HG02759 (cell line): ENCODE measurements around the gene TRIM62.
A peak's percentile ranks its signal among the peaks of the same experiment; 100 is the strongest.

Source experiments
- ATAC-seq: cut with Tn5 transposase; IDR thresholded peaks from one replicate; pipeline ENCODE4 v1.9.1; 2021; ENCODE audit warnings: mild to moderate bottlenecking, moderate library complexity; ENCODE audit not compliant: unreplicated experiment

TRIM62 gene

DNA sequence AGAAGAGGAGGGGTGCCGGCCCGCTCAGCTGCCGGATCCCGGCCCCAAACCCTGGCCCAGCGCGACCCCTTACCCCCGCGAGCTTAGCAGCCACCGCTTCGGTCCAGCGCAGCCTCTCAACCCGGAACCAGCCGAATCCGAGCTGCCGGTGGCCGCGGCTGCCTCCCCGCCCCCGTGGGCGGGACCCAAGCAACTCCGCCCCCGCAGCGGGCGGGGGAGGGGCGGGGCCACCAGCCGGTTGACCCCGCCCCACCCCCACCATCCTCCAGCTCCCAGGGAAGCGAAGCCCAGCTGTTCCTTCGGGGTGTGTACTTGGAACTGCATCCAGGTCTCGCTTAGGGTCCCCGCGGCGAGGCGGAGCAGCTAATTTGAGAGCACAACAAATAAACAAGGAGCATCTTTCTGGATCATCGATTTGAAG is at the start of gene TRIM62:
Gene TRIM62, minus strand, starts transcription at position 123 of the 421 bp plus-strand sequence. CDS start 611 bp downstream, outside the sequence.
- peak; percentile 53 for ATAC-seq

DNA sequence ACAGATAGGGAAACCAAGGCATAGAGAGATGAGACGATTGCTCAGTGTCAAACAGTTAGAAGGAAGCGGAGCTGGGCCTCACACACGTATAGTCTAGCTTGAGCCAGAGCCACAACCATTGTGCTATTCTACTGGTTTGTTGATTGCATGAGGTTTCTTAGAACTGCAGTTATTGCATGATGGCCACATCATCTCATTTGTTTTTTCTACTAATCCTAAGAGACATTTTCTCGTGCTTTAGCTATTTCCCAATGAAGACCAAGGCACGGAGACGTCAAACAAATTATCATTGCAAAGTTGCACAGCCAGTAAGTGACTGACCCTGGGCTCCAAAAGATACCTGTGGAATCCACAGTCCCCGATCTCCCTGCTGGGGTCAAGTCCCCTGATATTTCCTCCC is 49.3 kb upstream of the TRIM62 start:
- ATAC-seq, result no peak

DNA sequence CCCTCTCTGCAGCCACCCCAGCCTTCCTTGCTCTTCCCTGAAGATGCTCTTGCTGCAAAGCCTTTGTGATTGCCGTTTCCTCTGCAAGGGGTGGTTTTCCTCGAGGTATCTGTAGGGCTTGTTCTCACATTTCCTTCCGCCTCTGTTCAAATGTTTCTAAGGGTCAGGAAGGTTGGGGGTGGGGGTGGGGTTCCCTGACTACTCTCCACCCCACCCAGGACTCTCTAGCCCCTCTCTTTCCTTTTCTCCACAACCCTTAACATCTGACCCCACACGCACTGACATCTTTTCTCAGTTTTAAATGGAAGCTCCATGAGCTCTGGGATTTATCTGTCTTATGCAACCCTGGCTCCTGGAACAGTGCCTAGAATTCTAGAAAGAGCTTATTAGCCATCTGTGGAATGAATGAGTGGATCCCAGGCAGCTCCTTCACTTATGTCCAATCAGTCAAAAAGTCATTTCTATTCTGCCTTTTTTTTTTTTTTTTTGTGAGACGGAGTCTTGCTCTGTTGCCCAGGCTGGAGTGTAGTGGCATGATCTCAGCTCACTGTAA is 47.2 kb upstream of the TRIM62 start:
- ATAC-seq, result no peak

DNA sequence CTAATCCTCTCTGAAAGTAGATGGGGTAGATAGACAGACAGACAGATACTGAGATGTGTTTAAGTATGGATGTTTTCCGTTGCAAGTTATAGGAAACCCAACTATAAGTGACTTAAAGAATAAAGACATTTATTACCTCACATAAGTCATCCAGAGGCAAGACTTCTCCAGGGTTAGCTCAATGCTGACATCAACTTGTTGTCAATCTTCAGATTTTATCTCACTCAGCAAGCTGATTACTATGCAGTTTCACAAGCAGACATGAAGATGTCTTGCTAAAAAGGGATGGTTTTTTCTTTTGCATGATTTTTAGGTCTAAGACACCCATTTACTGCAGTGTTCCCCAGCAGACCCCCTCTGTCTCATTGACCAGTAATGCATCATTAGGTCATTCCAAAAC is 43.7 kb upstream of the TRIM62 start:
- ATAC-seq, result no peak

DNA sequence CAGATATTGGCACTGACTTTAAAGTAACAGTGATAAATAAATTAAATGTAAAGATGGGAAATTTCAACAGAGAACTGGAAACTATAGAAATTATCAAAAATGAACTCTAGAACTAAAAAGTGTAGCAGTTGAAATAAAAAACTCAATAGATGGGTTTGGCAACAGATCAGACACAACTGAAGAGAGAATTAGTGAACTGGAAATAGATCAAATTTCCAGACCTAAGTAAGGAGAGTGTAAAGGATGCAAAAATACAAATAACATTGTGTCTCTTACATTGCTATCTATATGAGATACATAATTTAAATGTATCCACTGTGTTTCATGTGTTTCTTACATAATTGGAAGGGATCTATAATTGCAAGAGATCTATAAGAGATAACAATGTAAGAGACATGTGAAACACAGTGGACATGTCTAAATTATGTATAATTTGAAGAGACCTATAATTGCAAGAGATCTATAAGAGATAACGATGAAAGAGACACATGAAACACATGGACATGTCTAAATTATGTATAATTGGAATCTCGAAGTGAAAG is 42.4 kb upstream of the TRIM62 start:
- no peak for ATAC-seq

DNA sequence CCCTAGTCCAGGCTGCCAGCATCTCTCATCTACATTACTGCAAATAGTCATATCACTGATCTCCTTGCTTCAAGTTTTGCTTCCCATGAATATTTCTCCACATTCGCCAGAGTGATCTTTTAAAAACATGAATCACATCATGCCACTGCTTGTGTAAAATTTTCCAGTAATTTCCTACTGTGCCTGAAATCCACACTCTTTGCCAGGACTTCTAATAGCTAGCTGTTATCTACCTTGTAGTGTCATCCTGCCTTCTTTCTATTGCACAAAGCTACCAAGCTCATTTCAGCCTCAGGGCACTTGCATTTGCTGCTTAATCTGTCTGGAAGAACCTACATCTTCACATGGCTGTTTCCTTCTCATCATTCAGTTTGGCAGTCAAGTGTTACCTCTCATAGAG is 40.5 kb upstream of the TRIM62 start:
- ATAC-seq, result no peak

DNA sequence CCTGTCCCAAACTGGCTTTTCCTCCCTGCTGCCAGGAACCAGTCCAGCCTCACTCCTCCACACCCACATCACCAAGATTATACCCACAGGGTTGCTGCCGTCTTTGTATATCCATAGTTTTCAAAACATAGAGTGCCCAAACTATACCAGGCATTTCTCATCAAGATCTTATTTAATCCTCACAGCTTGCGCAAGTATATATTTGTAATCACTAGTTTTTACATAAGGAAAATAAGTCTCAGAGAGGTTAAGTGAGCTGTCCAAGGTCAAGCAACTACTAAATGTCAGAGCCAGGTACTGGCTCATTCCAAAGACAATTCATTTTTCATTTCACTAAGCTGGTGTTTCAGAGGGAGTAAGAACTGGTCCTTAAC is 39.5 kb upstream of the TRIM62 start:
- ATAC-seq, result no peak

DNA sequence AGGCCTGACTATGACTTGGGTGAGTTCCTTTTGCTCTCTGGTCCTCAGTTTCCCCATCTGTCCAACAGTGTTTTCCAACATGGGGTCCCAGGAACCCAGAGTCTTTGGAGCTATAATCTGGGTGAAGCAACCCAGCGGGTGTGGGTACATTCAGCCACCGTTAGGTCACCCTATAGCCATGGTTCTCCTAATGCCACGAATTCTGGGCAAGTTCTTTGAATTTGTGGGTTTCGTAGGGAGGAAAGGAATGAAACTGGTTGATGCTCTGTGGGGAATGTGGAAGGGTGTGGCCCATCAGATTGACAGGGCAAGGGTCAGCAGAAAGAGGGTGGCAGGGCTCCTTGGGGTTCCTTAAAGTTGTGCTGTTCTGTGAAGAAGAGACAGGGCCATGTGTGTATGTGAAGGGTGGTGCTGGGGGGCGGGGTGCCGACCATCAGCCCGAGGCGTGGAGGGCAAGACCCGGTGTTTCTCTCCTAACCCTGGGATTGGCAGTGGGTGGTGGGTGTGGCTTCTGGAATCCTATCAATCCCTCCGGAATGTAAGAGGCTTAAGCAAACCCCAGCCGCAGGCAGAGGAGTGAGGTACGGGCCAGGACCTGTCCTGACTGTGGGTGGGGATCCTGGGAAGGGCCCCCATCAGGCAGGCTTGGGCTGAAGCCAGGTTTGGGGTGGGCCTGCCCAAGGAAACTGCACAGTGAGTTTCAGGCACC is 39.0 kb upstream of the TRIM62 start:
- ATAC-seq, result no peak

DNA sequence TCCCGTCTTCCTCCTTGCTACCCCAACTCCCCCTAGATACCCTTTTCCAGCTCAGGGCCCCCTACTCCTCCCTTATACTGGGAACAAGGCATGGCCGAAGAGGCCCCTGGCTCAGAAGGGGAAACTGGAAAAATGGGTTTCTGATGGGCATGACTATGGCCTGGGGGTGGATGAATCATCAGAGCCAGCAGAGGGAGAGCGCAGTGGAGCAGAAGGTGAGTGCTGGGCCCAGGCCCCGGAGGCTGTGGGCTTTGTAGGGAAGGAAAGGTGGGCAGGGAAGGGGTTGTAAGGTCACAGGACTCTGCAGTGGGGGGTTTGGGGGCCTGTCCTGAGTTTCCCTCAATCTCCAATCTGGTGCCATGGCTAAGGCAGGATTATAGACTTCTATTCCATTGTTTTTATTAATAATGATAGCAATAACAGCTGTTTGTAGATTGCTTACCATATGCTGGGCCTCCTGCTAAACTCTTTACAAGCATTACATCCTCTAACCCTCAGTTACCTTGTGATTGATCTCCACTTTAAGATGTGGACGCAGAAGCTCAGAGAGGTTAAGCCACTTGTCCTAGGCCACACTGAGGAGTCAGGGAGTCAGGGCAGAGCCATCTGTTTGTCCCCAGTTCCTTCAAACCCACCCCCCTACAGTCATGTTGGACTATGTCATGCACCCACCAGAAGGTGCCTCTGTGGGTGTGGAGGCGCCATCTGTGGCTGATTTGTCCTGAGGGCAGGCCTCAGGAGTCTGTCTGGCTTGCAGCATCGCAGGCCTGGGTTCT is 38.2 kb upstream of the TRIM62 start:
- ATAC-seq, result no peak

DNA sequence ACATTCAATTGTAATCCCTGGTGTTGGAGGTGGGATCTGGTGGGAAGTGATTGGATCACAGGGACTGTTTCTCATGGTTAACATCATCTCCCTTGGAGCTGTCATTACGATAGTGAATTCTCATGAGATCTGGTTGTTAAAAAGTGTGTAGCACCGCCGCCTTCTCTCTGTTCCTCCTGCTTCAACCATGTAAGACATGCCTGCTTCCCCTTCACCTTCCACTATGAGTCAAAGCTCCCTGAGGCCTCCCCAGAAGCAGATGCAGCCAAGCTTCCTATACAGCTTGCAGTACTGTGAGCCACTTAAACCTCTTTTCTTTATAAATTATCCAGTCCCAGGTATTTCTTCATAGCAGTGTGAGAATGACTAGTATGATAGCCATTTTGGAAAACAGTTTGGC is 30.1 kb upstream of the TRIM62 start:
- no peak for ATAC-seq

DNA sequence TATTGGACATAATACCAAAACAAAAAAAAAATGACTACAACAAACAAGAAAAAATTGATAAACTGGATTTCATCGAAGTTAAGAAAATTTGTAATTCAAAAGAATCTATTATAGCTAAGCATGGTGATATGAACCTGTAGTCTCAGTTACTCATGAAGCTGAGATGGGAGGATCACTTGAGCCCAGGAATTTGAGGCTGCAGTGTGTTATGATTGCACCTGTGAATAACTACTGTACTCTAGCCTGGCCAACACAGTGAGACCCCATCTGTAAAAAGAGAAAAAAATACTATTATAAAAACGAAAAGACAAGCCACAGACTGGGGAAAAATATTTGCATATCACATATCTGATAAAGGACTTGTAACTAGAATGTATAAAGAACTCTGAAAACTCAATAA is 24.5 kb upstream of the TRIM62 start:
- ATAC-seq, result no peak

DNA sequence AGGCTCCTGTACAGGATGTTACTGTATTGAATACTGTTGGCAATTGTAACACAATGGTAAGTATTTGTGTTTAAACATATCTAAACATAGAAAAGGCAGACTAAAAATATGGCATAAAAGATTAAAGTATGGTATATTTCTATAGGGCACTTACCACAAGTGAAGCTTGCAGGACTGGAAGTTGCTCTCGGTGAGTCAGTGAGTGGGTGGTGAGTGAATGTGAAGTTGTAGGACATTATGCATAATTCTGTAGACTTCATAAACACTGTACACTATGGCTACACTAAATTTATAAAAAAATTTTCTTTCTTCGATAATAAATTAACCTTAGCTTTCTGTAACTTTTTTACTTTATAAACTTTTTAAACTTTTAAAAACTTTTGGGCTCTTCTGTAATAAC is 13.7 kb upstream of the TRIM62 start:
- ATAC-seq, result no peak

DNA sequence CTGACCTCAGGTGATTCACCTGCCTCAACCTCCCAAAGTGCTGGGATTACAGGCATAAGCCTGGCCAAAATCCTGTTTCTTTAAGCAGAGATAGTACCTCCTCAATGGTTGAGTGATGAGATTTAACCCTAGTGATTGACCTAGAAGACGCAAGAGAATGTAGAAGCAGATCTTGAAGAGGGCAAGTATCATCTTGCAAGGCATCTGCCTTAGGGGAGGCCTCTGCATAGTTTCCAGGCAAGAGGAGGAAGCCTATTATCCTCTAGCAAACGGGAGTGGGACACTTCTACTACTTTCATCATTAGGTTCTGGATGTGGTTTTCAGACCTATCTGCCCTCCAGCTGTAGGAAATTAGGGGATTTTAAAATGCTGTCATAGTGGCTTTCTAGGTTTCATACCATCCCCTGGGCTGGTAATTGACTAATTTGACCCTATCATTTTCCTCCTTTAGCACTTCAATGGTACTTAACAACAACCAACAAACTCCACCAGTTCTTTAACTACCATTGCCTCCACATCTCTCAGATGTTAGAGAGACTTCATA is 10.0 kb upstream of the TRIM62 start:
- ATAC-seq, result no peak

DNA sequence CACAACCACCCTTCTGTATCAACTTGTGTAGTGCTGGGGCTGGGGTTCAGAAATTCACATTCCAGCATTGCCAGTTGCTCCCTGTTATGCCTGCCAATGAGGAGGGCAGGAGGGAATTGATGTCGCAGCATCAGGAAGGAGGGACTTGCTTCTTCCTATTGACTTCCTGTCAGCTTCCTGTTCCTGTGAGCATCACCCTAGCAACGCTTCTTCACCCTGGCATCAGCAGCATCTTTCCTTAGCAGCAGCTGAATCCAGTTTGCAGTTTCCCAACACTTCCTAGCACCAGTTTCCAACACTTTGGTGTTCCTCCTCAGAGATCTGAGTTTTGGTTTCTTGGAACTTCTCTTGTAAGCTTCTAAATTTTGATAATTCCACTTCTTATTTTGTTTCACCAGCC is 8.9 kb upstream of the TRIM62 start:
- no peak for ATAC-seq

DNA sequence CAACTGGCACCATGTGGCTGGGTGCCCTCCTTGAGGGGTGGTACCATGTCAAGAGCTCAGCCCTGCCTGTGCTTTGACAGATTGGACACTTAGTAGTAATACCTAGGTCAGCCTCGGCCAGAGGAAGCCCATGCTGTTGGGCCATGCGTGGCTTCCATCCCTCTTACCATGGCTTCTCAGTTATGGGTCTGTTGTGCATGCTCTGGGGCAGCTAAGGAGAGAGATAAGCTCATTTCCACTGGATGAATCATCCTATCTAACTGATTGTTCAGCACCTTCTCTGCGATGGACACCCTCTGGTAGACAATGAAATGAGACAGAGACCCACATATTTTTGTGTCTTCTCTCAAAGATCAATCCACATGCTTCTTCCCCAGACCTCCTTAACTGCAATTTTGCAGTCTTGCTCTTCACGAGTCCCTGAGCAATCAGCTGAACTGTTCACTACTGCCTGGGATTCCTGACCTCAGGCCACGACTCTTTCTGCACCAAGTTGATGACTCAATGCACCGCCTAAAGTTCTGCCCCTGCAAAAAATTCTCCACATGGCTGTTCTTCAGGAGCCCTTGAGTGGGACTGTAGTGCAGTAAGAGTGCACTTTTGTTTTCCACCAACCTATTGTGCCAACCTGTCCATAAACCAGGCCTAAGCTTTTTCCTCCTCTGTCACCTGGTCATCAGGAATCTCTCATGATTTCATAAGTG is 6.9 kb upstream of the TRIM62 start:
- ATAC-seq, result no peak

DNA sequence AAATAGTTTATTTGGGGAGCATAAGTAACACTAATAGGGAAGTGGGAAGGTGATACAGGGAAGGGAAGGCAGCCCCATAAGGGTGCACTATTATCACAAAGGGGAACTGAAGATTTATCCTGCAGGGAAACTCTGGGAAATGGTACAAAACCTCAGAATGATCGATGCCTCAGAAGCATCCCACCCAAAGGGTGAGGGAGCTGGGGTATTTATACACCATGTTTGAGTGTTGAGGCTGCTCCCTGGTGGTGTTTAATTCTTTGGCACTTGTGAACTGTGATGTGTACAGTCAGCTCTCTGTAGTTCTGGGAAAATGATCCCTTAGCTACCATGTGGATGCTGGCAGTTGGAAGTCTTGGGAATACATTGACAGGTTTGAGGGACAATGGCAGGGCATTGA is 5.1 kb upstream of the TRIM62 start:
- no peak for ATAC-seq

DNA sequence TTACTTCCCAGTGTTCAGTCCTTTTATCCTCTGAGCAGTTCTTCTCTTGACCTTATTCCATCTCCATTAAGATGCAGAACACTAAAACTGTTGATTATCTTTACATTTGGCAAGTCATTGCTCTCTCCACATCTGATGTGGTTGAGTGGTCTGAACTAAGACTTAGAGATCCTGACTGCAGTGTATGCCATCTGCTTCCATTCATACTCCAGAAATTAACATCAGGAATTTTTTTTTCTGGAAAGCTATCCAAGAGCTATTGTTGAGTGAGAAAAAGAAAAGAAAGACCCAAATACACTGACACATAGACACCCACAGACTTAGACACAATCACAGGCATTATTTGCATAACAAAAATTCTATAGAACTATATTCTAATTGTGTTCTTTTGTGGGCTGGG is 3.7 kb upstream of the TRIM62 start:
- no peak for ATAC-seq

DNA sequence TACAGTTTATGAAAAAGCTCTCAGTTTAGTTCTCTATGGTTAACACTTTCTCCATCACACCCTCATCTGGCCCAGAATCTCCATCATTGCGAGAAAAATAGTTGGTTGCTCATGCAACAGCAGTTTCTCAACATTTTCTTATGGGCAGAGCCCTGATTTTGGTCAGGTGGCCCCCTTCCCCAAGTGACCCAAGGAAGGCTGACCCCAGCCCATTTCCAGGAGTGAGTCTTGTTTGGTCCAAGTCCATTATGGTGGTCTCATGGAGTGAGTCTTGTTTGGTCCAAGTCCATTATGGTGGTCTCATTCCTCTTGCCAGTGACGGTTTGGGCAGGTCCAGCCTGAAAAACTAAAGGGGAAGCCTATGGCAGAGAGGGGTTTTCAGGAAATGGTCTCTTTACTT is 1.5 kb upstream of the TRIM62 start:
- no peak for ATAC-seq

DNA sequence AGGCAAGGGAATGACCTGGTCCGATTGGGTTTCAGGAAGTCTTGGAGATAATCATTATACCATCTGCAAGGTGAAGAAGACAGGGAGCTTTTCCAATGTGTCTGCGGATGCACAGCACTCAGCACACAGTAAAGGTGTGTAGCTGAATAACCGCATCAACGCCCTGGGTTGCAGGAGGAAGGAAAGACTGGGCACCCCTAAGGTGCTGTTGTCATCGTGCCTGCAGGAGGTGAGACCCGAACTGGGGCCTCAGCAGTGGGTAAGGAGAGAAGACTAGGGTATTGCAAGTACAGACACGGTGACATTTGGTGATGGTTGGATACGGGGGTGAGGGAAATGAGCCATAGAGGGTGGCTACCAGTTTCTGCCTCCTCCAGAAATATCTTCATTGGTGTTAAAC is 1.1 kb upstream of the TRIM62 start:
- no peak for ATAC-seq

DNA sequence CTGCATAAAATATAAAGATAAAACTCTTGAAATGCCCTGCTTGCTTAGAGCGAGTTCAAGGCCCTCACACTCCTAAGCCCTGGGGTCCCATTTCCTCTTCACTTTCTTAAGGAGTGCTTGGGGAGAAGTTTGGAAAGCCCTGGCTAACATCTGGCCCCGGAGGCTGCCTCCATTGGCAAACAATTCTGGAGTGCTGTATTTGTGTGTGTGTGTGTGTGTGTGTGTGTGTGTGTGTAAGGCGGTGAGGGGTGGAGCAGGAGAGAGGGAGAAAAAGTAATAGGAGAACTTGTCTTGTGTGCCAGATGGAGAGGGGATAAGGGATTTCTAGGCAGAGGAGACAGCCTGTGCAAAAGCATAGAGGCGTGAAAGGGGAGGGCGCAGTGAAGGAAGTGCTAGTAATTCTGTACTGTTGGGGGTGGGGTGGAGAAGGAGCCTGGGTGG is 578 bp upstream of the TRIM62 start:
- ATAC-seq, result no peak
